Measurements from ENCODE around the gene KLK5.
"Not testable (repeated sequence)": the region's sequence is repeated elsewhere in the genome, so short reads cannot be mapped to it uniquely, and the experiment has no call there.

The KLK5 gene

GRCh38 chr19:50921426-50922316 lies 31.2 kb downstream of the KLK5 start:
- DNase-seq: peak; percentile 15

- no peak for DNase-seq
These were observed 36.8 kb downstream of the KLK5 start for GRCh38 chr19:50916069-50916468.

GRCh38 chr19:50912727-50913716 lies 39.8 kb downstream of the KLK5 start:
- DNase-seq: no peak

GRCh38 chr19:50912102-50912599 lies 40.7 kb downstream of the KLK5 start:
- DNase-seq: no peak

- DNase-seq: no peak
These were observed 41.4 kb downstream of the KLK5 start, which contains the start of gene KLK4 for GRCh38 chr19:50911206-50912101. Gene KLK4 (minus strand): TSS chr19:50911395. CDS start chr19:50910738, 657 bp downstream.

GRCh38 chr19:50910722-50911121 lies 42.1 kb downstream of the KLK5 start:
- no peak for DNase-seq

GRCh38 chr19:50909240-50910070 lies 43.4 kb downstream of the KLK5 start:
- DNase-seq: peak; percentile 84

GRCh38 chr19:50908336-50908735 lies 44.5 kb downstream of the KLK5 start:
- DNase-seq: no peak

- peak; percentile 14 for DNase-seq
These were observed 46.6 kb downstream of the KLK5 start for GRCh38 chr19:50906217-50906616.

- no peak for DNase-seq
These were observed 50.2 kb downstream of the KLK5 start for GRCh38 chr19:50902640-50903039.

- no peak for DNase-seq
These were observed 53.3 kb downstream of the KLK5 start for GRCh38 chr19:50899569-50899968.

GRCh38 chr19:50898018-50898417 lies 54.8 kb downstream of the KLK5 start:
- no peak for DNase-seq

- DNase-seq: no peak
These were observed 55.2 kb downstream of the KLK5 start for GRCh38 chr19:50897612-50898011.

GRCh38 chr19:50897191-50897607 lies 55.6 kb downstream of the KLK5 start:
- DNase-seq: no peak

- peak; percentile 53 for DNase-seq
These were observed 56.1 kb downstream of the KLK5 start for GRCh38 chr19:50896591-50897190.

- not testable (repeated sequence) for DNase-seq
These were observed 56.7 kb downstream of the KLK5 start for GRCh38 chr19:50896089-50896590.

GRCh38 chr19:50894478-50895356 lies 58.1 kb downstream of the KLK5 start:
- no peak for DNase-seq
